Measurements from ENCODE around the gene MVB12B.

The MVB12B gene

GRCh38 chr9:126401581-126401980 lies 75.0 kb downstream of the MVB12B start:
- in situ Hi-C loops (cut with MboI; ENCODE audit: low sequenced_read_pairs), result no loop called here

GRCh38 chr9:126403397-126403796 lies 76.8 kb downstream of the MVB12B start:
- in situ Hi-C loops (cut with MboI; ENCODE audit: low sequenced_read_pairs), result no loop called here

GRCh38 chr9:126404459-126404858 lies 77.8 kb downstream of the MVB12B start:
- in situ Hi-C loops (cut with MboI; ENCODE audit: low sequenced_read_pairs), result no loop called here

GRCh38 chr9:126406075-126406667 lies 79.5 kb downstream of the MVB12B start:
- in situ Hi-C loops (cut with MboI; ENCODE audit: low sequenced_read_pairs), result no loop called here

- in situ Hi-C loops (cut with MboI; ENCODE audit: low sequenced_read_pairs), result no loop called here
Observed at GRCh38 chr9:126407114-126407870, 80.7 kb downstream of the MVB12B start.

- in situ Hi-C loops (cut with MboI; ENCODE audit: low sequenced_read_pairs), result no loop called here
Observed at GRCh38 chr9:126408004-126408403, 81.4 kb downstream of the MVB12B start.

GRCh38 chr9:126410229-126410628 lies 83.6 kb downstream of the MVB12B start:
- in situ Hi-C loops (cut with MboI; ENCODE audit: low sequenced_read_pairs), result no loop called here

- in situ Hi-C loops (cut with MboI; ENCODE audit: low sequenced_read_pairs), result no loop called here
Observed at GRCh38 chr9:126411225-126411947, 84.8 kb downstream of the MVB12B start.

- in situ Hi-C loops (cut with MboI; ENCODE audit: low sequenced_read_pairs), result no loop called here
Observed at GRCh38 chr9:126411948-126412284, 85.3 kb downstream of the MVB12B start.

GRCh38 chr9:126412905-126413304 lies 86.3 kb downstream of the MVB12B start:
- in situ Hi-C loops (cut with MboI; ENCODE audit: low sequenced_read_pairs), result no loop called here

GRCh38 chr9:126413391-126414068 lies 86.9 kb downstream of the MVB12B start:
- in situ Hi-C loops (cut with MboI; ENCODE audit: low sequenced_read_pairs), result no loop called here

GRCh38 chr9:126415741-126416370 lies 89.2 kb downstream of the MVB12B start:
- in situ Hi-C loops (cut with MboI; ENCODE audit: low sequenced_read_pairs), result no loop called here

GRCh38 chr9:126417043-126417442 lies 90.4 kb downstream of the MVB12B start:
- in situ Hi-C loops (cut with MboI; ENCODE audit: low sequenced_read_pairs), result no loop called here

- in situ Hi-C loops (cut with MboI; ENCODE audit: low sequenced_read_pairs), result no loop called here
Observed at GRCh38 chr9:126417684-126418083, 91.1 kb downstream of the MVB12B start.

GRCh38 chr9:126418608-126419007 lies 92.0 kb downstream of the MVB12B start:
- in situ Hi-C loops (cut with MboI; ENCODE audit: low sequenced_read_pairs), result no loop called here

GRCh38 chr9:126419475-126419874 lies 92.8 kb downstream of the MVB12B start:
- in situ Hi-C loops (cut with MboI; ENCODE audit: low sequenced_read_pairs), result no loop called here

- in situ Hi-C loops (cut with MboI; ENCODE audit: low sequenced_read_pairs), result no loop called here
Observed at GRCh38 chr9:126420135-126420534, 93.5 kb downstream of the MVB12B start.

GRCh38 chr9:126420643-126421564 lies 94.3 kb downstream of the MVB12B start:
- in situ Hi-C loops (cut with MboI; ENCODE audit: low sequenced_read_pairs), result no loop called here

- in situ Hi-C loops (cut with MboI; ENCODE audit: low sequenced_read_pairs), result no loop called here
Observed at GRCh38 chr9:126421567-126422428, 95.2 kb downstream of the MVB12B start.
